T-helper 2 cell treated with Interferon-gamma antibody and Interleukin-4, amounts not matched to agents 5 μg/mL and 100 μg/mL, for 36 hours (primary cell): Measurements from ENCODE around the gene IDH2.
"Not testable (repeated sequence)": the region's sequence is repeated elsewhere in the genome, so short reads cannot be mapped to it uniquely, and the experiment has no call there.

Source experiments
- DNase-seq: peaks from one replicate; pipeline ENCODE4 v3.0.0; 2021; ENCODE audit warnings: low spot score
- H3K27ac Mint-ChIP-seq: one replicate; pipeline ENCODE4 v1.8.0; 2021; ENCODE audit warnings: mild to moderate bottlenecking, mixed read lengths
- H3K27me3 Mint-ChIP-seq: one replicate; pipeline ENCODE4 v1.8.0; 2021; ENCODE audit warnings: low read depth, mixed read lengths
- H3K36me3 Mint-ChIP-seq: one replicate; pipeline ENCODE4 v1.8.0; 2021; ENCODE audit warnings: low read depth, mixed read lengths
- H3K4me1 Mint-ChIP-seq: one replicate; pipeline ENCODE4 v1.8.0; 2021; ENCODE audit warnings: low read depth, mixed read lengths
- H3K4me3 Mint-ChIP-seq: one replicate; pipeline ENCODE4 v1.8.0; 2022; ENCODE audit warnings: mild to moderate bottlenecking, moderate library complexity, mixed read lengths
- H3K9me3 Mint-ChIP-seq: one replicate; pipeline ENCODE4 v1.8.0; 2021; ENCODE audit warnings: mixed read lengths

The IDH2 gene

DNA sequence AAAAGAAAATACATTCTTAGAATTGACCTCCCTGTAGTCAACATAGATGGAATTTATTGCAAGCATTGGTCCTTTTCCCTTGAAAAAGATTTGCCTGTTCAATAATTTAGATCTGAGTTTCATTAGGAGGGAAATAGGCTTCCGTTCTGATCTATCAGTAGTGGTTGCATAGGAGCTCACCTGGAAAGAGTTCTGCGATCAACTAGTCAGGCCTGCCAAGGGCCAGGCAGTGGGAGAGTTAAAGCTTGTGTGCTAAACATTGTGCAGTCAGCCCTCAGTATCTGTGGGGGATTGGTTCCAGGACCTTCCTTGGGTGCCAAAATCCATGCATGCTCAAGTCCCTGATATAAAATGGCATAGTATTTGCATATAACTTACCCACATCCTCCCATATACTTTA lies 29.6 kb upstream of the IDH2 start:
- H3K27ac Mint-ChIP-seq: no peak overlapping the region
- peaks cover 11% of the 10 kb centered on the region for H3K27me3 Mint-ChIP-seq
- no peak for DNase-seq
- H3K9me3 Mint-ChIP-seq: no peaks in the 10 kb centered on the region
- no peaks in the 10 kb centered on the region for H3K36me3 Mint-ChIP-seq
- H3K4me3 Mint-ChIP-seq: no peak overlapping the region
- peaks cover 5% of the 10 kb centered on the region for H3K4me1 Mint-ChIP-seq

DNA sequence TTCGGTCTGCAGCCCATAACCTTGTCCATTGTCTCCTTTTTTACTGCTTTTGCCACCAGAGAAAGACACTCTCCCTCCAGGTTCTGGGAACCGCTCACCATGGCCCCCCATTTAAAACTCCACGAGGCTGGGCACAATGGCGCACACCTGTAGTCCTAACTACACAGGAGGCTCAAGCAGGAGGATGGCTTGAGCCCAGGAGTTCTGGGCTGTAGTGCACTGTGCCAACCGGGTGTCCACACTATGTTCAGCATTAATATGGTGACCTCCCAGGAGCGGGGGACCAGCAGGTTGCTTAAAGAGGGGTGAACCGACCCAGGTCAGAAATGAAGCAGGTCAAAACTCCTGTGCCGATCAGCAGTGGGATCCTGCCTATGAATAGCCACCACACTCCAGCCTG lies 28.0 kb upstream of the IDH2 start:
- H3K4me1 Mint-ChIP-seq: peaks cover 12% of the 10 kb centered on the region
- no peak for DNase-seq
- no peaks in the 10 kb centered on the region for H3K9me3 Mint-ChIP-seq
- H3K4me3 Mint-ChIP-seq: no peak overlapping the region
- H3K27me3 Mint-ChIP-seq: peaks cover 11% of the 10 kb centered on the region
- H3K27ac Mint-ChIP-seq: no peak overlapping the region
- H3K36me3 Mint-ChIP-seq: no peaks in the 10 kb centered on the region

DNA sequence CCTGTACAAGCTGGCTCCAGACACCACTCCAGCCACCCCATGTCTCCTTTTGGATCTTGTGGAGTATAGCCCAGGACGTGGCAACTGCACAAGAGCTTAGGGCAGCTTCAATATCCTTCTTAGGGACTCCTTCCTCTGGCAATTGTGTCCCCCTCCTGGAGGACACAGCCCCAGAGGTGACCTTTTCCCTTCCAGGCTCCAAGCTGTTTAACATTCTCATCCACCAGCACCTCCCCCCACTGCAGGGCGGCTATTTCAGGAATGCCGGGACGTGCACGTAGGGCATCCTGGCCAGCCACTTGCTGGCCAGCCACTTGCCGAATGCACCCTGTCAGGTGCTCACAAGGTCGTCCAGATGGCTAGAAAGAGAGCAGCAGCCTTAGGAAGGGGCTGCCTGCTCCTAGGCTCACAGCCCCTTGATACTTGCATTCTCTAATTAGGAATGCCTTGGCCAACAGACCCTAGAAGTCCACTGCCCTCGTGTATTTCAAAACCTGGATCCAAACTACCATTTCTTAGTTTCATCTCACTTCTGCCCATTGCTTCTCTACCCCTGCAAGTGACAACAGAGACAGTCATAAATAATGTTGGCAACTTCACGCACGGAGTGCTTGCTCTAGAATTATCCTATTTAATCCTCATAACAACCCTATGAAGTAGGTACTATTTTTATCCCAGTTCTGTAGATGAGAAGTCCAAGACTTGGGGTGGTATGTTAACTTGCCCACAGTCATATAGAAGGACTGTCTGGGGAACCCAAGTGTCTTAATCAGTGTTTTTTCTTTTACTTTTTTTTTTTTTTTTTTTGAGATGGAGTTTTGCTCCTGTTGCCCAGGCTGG lies 24.5 kb upstream of the IDH2 start:
- Mint-ChIP-seq H3K4me1 (peaks cover 12% of the 10 kb centered on the region), H3K27ac (no peak overlapping the region), H3K36me3 (no peaks in the 10 kb centered on the region), H3K9me3 (no peaks in the 10 kb centered on the region), H3K27me3 (no peaks in the 10 kb centered on the region), H3K4me3 (no peak overlapping the region)
- DNase-seq: no peak

DNA sequence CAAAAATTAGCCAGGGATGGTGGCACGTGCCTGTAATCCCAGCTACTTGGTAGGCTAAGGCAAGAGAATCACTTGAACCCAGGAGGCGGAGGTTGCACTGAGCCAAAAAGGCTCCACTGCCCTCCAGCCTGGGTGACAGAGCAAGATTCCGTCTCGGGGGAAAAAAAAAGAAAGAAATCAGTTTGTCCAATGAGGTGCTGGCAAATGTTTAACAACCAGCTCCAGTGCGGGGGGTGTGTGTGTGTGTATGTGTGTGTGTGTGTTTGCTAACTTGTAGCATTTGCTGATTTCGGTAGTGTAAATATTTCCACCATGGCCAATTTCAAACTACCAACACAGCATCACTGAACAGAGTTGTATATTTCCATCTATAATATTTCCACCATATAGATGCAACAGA lies 23.8 kb upstream of the IDH2 start:
- H3K27ac Mint-ChIP-seq: no peak overlapping the region
- DNase-seq: no peak
- H3K4me1 Mint-ChIP-seq: peaks cover 12% of the 10 kb centered on the region
- H3K4me3 Mint-ChIP-seq: no peak overlapping the region
- H3K27me3 Mint-ChIP-seq: no peaks in the 10 kb centered on the region
- H3K9me3 Mint-ChIP-seq: no peaks in the 10 kb centered on the region
- H3K36me3 Mint-ChIP-seq: no peaks in the 10 kb centered on the region

GRCh38 chr15:90124507-90124906 lies 22.2 kb upstream of the IDH2 start:
- H3K9me3 Mint-ChIP-seq: no peaks in the 10 kb centered on the region
- H3K4me3 Mint-ChIP-seq: no peak overlapping the region
- H3K36me3 Mint-ChIP-seq: no peaks in the 10 kb centered on the region
- H3K27ac Mint-ChIP-seq: no peak overlapping the region
- peaks cover 8% of the 10 kb centered on the region for H3K4me1 Mint-ChIP-seq
- DNase-seq: no peak
- peaks cover 3% of the 10 kb centered on the region for H3K27me3 Mint-ChIP-seq

DNA sequence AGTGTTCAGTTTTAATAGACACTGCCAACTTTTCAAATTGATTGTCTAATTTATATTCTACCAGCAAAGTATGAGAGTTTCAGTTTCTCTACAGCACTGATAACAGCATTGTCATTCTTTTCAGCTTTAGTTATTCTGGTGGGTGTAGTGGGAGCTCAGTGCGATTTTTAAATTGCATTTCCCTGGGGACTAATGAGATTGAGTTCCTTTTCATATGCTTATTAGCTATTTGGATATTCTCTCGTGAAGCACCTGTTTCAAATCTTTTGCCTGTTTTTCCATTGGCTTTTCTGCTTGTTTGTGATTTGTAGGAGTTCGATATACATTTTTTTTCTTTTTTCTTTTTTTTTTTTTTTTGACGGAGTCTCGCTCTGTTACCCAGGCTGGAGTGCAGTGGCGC lies 18.8 kb upstream of the IDH2 start:
- Mint-ChIP-seq H3K9me3 (peaks cover 6% of the 10 kb centered on the region), H3K36me3 (no peaks in the 10 kb centered on the region), H3K4me1 (peaks cover 6% of the 10 kb centered on the region), H3K4me3 (no peak overlapping the region), H3K27ac (no peak overlapping the region), H3K27me3 (peaks cover 11% of the 10 kb centered on the region)
- DNase-seq: no peak

- H3K36me3 Mint-ChIP-seq: no peaks in the 10 kb centered on the region
- H3K27me3 Mint-ChIP-seq: peaks cover 12% of the 10 kb centered on the region
Observed at GRCh38 chr15:90119367-90119766, 17.1 kb upstream of the IDH2 start.

DNA sequence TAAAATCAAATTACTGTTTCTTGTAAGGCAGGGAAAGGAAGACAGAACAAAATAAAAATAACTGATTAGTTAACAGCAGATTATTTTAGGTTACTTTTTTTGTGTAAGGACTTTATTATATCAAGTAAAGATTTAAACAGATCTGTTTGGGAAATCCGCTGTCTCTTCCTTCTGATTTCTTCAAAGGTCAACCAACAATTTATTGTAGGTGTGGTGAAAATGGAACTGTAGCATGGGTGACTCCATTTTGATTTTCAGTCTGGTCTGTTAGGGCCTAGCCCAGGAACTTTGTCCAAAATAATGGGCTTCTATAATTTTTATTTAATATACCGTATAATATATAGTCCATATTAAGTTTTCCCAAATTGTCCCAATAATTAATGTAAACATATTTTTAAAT lies 13.5 kb upstream of the IDH2 start:
- H3K9me3 Mint-ChIP-seq: peaks cover 24% of the 10 kb centered on the region
- no peaks in the 10 kb centered on the region for H3K36me3 Mint-ChIP-seq
- no peak for DNase-seq
- H3K4me1 Mint-ChIP-seq: no peaks in the 10 kb centered on the region
- H3K4me3 Mint-ChIP-seq: no peak overlapping the region
- no peak overlapping the region for H3K27ac Mint-ChIP-seq
- peaks cover 12% of the 10 kb centered on the region for H3K27me3 Mint-ChIP-seq

More at GRCh38 chr15:90119367-90119766, 17.1 kb upstream of the IDH2 start:
- Mint-ChIP-seq H3K27ac (no peak overlapping the region), H3K9me3 (peaks cover 18% of the 10 kb centered on the region), H3K4me1 (no peaks in the 10 kb centered on the region), H3K4me3 (no peak overlapping the region)
- DNase-seq: no peak

DNA sequence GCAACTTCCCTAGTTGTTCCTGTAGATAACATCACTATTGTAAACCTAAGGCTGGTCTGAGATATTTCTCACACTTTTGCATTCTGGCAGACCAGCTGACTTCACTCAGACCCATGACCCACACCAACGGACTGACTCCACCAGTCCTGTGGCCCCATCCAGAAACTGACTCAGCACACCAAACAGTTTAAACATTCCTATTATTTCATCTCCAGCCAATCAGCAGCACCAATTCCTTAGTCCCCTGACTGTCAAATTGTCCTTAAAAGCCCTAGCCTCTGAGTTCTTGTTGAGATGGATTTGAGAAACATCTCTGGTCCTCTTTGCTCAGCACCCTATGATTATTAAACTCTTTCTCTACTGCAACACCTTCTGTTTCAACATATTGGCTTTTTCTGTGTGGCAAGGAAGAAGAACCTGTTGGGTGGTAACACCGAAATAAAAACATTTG lies 12.2 kb upstream of the IDH2 start:
- no peaks in the 10 kb centered on the region for H3K4me1 Mint-ChIP-seq
- H3K27me3 Mint-ChIP-seq: peaks cover 12% of the 10 kb centered on the region
- peaks cover 24% of the 10 kb centered on the region for H3K9me3 Mint-ChIP-seq
- H3K27ac Mint-ChIP-seq: no peak overlapping the region
- no peak for DNase-seq
- H3K36me3 Mint-ChIP-seq: no peaks in the 10 kb centered on the region
- H3K4me3 Mint-ChIP-seq: no peak overlapping the region

DNA sequence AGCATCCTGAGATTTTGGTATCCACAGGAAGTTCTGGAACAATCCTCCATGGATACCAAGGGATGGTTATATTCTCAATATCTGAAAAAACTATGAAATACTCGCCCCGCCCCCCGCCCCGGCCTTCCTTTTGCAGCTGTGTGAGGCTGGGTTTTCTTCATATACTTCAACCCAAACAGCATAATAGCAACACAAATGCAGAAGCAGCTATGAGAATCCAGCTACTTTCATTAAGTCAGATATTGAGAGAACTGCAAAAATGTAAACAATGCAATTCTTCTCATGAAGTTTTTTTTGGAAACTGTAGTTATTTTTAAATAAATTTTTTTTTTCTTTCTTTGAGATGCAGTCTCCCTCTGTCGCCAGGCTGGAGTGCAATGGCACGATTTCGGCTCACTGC lies 10.9 kb upstream of the IDH2 start:
- Mint-ChIP-seq H3K27me3 (peaks cover 5% of the 10 kb centered on the region), H3K4me3 (no peak overlapping the region), H3K36me3 (no peaks in the 10 kb centered on the region), H3K4me1 (no peaks in the 10 kb centered on the region), H3K9me3 (peaks cover 24% of the 10 kb centered on the region), H3K27ac (no peak overlapping the region)
- DNase-seq: no peak

DNA sequence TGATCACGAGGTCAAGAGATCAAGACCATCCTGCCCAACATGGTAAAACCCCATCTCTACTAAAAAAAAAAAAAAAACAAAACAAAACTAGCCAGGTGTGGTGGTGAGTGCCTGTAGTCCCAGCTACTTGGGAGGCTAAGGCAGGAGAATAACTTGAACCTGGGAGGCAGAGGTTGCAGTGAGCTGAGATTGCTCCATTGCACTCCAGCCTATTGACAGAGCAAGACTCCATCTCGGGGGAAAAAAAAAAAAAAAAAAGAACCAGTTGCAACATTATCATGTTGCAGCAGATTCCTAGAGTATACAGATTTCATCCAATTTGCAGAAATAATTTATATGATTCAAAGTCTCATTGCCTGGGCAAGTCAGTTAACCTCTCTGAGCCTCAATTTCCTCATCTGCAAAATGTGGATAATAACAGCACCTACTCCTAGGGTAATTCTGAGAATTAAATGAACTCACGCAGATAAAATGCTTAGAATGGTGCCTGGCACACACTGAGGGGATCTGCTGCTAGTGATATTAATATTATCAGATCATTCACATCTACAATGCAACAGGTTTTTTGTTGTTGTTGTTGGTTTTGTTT lies 7.0 kb upstream of the IDH2 start:
- H3K4me1 Mint-ChIP-seq, H3K27me3 Mint-ChIP-seq, H3K27ac Mint-ChIP-seq, DNase-seq, H3K36me3 Mint-ChIP-seq, H3K4me3 Mint-ChIP-seq, H3K9me3 Mint-ChIP-seq: not testable (repeated sequence)

GRCh38 chr15:90108038-90108437 lies 5.8 kb upstream of the IDH2 start:
- not testable (repeated sequence) for H3K27me3 Mint-ChIP-seq, DNase-seq, H3K4me3 Mint-ChIP-seq, H3K36me3 Mint-ChIP-seq, H3K9me3 Mint-ChIP-seq, H3K4me1 Mint-ChIP-seq, H3K27ac Mint-ChIP-seq

GRCh38 chr15:90106522-90107117 lies 4.4 kb upstream of the IDH2 start:
- Mint-ChIP-seq H3K27ac (no peak overlapping the region), H3K4me3 (no peak overlapping the region), H3K9me3 (no peaks in the 10 kb centered on the region), H3K36me3 (no peaks in the 10 kb centered on the region), H3K4me1 (peaks cover 7% of the 10 kb centered on the region), H3K27me3 (peaks cover 9% of the 10 kb centered on the region)
- DNase-seq: no peak

DNA sequence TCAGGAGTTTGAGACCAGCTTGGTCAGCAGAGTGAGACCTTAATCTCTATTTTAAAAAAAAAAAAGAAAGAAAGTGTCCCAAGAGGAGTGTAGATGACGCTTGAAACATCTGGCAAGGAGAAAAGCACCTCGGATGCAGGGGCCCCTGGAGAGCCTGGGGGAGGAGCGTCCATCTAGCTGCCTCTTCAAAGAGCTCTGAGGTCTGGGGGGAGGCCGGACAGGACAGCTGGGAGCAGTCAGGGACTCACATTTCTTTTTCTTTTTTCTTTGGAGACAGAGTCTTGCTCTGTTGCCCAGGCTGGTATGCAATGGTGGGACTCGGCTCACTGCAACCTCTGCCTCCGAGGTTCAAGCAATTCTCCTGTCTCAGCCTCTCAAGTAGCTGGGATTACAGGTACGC lies 3.3 kb upstream of the IDH2 start:
- Mint-ChIP-seq H3K4me3 (no peak overlapping the region), H3K27me3 (peaks cover 9% of the 10 kb centered on the region), H3K9me3 (no peaks in the 10 kb centered on the region), H3K27ac (no peak overlapping the region), H3K36me3 (peaks cover 7% of the 10 kb centered on the region), H3K4me1 (peaks cover 15% of the 10 kb centered on the region)
- no peak for DNase-seq
